ENCODE measurements around the gene ADGRD2. TPM values are rescaled to one million over a fixed set of nuclear protein-coding genes. Genes with fewer than 3 reads are reported as not detected.

Gene ADGRD2
- total and polyA plus RNA-seq, 2 donors from 2014 or later, result not detected

DNA sequence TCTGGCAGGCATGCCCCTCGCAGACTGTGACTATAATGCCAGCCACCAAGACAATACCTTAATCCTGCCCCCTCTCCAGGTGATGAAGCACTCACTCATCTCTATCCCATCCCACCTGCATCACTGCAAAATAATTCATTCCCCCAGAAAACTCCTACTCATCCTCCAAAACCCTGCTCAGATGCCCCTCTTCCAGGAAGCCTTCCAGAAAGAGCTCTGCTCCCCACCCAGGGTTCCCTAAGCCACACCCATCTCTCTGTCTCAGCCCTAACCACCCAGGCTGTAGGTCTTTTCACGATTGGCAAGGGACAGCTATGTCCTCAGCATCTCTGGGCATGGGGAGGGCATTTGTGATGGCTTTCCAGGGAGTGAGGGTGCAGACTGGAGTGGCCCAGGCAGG, 39.8 kb downstream of the ADGRD2 start:
- H3K4me1 ChIP-seq (ENCODE audit: control insufficient read depth in 2 of 3, insufficient read depth in 2 of 3, low read depth in 1 of 3, low read length in 3 of 3), result no peaks in the 10 kb centered on the region
- no peak overlapping the region for H3K9ac ChIP-seq (ENCODE audit: low read length in 3 of 3)
- no peaks in the 10 kb centered on the region for H3K36me3 ChIP-seq (ENCODE audit: control insufficient read depth in 2 of 3, insufficient read depth in 3 of 3, low read length in 3 of 3)
- FAIRE-seq, result no peak
- peaks cover 11% of the 10 kb centered on the region for H3K27me3 ChIP-seq (ENCODE audit: control insufficient read depth, insufficient read depth, low read length)
- no peaks in the 10 kb centered on the region for H3K9me3 ChIP-seq (ENCODE audit: control insufficient read depth in 2 of 3, insufficient read depth in 1 of 3, low read length in 3 of 3)
- DNase-seq, result no peak
- no peak overlapping the region for H3K4me3 ChIP-seq (ENCODE audit: low read length in 3 of 3)
- no peak for TF ChIP-seq CTCF (IDR thresholded peaks at IDR 0.05; ENCODE audit: borderline replicate concordance, extremely low read depth, insufficient read depth)
- H3K27ac ChIP-seq (ENCODE audit: low read depth in 2 of 2, low read length in 2 of 2), result no peak overlapping the region
- intact Hi-C loops (cut with DNase I), result no loop called here

DNA sequence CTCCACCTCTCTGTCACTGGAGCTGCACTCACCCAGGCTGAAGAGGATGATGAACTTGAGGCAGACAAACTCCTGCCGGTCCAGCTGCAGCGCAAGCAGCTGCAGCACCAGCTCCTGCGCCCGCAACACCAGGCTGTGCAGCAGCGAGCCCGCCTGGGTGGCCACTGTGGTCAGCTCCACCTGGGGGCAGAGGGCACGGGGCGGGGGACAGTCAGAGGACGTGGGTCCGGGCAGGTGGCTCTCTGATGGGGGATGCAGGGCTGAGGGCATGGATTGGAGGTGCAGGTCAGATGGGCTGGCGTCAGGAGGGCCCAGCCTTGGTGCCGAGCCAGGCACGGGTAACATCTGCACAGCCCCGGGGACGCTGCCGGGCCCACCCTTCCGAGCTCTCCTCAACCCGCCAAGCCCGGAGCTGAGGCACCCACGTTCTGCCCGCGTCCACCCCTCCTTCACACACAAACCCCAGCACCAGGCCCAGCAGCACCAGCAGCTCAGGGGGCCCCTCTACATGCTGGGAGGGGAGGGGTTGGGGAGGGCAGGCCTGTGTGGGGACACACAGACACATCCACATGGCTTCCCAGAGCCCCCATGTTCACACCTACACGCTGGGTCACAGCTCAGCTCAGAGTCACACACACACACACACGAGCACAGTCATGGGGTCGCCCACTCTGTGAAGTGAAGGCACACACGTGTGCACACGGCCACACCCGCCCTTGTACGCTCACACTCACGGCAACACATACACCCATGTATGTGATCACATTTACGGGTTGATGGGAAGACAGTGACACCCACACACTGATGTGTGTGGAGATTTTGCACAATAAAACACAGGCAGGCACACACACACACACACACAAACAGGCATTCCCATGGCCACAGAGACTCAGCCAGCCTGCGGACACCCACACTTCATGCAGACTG, 41.1 kb downstream of the ADGRD2 start:
- TF ChIP-seq CTCF (IDR thresholded peaks at IDR 0.05; ENCODE audit: borderline replicate concordance, extremely low read depth, insufficient read depth), result no peak
- DNase-seq (no peak), FAIRE-seq (no peak)
- Histone ChIP-seq H3K36me3 (ENCODE audit: control insufficient read depth in 2 of 3, insufficient read depth in 3 of 3, low read length in 3 of 3) (no peaks in the 10 kb centered on the region), H3K9ac (ENCODE audit: low read length in 3 of 3) (no peak overlapping the region), H3K4me3 (ENCODE audit: low read length in 3 of 3) (no peak overlapping the region), H3K4me1 (ENCODE audit: control insufficient read depth in 2 of 3, insufficient read depth in 2 of 3, low read depth in 1 of 3, low read length in 3 of 3) (no peaks in the 10 kb centered on the region), H3K9me3 (ENCODE audit: control insufficient read depth in 2 of 3, insufficient read depth in 1 of 3, low read length in 3 of 3) (no peaks in the 10 kb centered on the region), H3K27me3 (ENCODE audit: control insufficient read depth, insufficient read depth, low read length) (peaks cover 7% of the 10 kb centered on the region), H3K27ac (ENCODE audit: low read depth in 2 of 2, low read length in 2 of 2) (no peak overlapping the region)
- intact Hi-C loops (cut with DNase I), result no loop called here

DNA sequence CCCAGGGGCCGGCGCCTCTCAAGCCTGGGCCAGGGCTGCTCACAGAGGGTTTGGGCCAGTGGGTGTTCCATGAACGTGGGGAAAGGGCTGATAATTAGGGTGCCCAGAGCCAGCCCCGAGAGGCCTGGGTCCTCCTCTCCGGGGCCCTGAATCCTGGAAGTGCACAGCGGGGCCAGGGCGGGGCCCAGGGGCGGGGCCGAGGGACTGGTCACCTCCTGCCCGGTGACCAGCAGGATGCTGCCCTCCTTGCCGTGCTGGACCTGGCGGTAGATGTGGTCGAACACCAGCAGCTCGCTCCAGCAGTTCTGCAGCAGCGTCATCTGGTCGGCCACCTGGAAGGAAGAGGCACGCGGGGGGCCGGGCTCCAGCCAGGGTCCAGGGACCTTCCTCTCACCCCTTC, 42.6 kb downstream of the ADGRD2 start:
- H3K9ac ChIP-seq (ENCODE audit: low read length in 3 of 3), result no peak overlapping the region
- DNase-seq, result no peak
- H3K27ac ChIP-seq (ENCODE audit: low read depth in 2 of 2, low read length in 2 of 2), result no peak overlapping the region
- H3K27me3 ChIP-seq (ENCODE audit: control insufficient read depth, insufficient read depth, low read length), result peaks cover 5% of the 10 kb centered on the region
- intact Hi-C loops (cut with DNase I), result no loop called here
- no peaks in the 10 kb centered on the region for H3K4me1 ChIP-seq (ENCODE audit: control insufficient read depth in 2 of 3, insufficient read depth in 2 of 3, low read depth in 1 of 3, low read length in 3 of 3)
- TF ChIP-seq CTCF (IDR thresholded peaks at IDR 0.05; ENCODE audit: borderline replicate concordance, extremely low read depth, insufficient read depth), result no peak
- H3K4me3 ChIP-seq (ENCODE audit: low read length in 3 of 3), result no peak overlapping the region
- no peaks in the 10 kb centered on the region for H3K36me3 ChIP-seq (ENCODE audit: control insufficient read depth in 2 of 3, insufficient read depth in 3 of 3, low read length in 3 of 3)
- FAIRE-seq, result no peak
- H3K9me3 ChIP-seq (ENCODE audit: control insufficient read depth in 2 of 3, insufficient read depth in 1 of 3, low read length in 3 of 3), result no peaks in the 10 kb centered on the region

Data from kidney (tissue), 14 donors.